ENCODE results near the gene CHD9. TPM values are rescaled to one million over a fixed set of nuclear protein-coding genes. Genes with fewer than 3 reads are reported as not detected.

Gene CHD9
- total RNA-seq, 4 donors from 2014 or later = 24.5 to 84.0 (median 48.2) TPM

GRCh38 chr16:53115047-53115446, 60.3 kb downstream of the CHD9 start:
- no peaks in the 10 kb centered on the region for H3K9me3 ChIP-seq
- no peak for DNase-seq
- H3K27me3 ChIP-seq = no peaks in the 10 kb centered on the region
- no peak for TF ChIP-seq POLR2A (IDR thresholded peaks at IDR 0.05)
- no peak for TF ChIP-seq CTCF (IDR thresholded peaks at IDR 0.05 in 4 of 5, conservative IDR thresholded peaks at IDR 0.05 in 1 of 5)
- ATAC-seq = no peak
- intact Hi-C loops (cut with DNase I; ENCODE audit: low total_unique reads) (no loop called here), in situ Hi-C loops (cut with MboI; ENCODE audit: low sequenced_read_pairs in 4 of 4) (no loop called here)
- H3K4me1 ChIP-seq = peaks cover 4 to 6% of the 10 kb centered on the region in 2 donors
- H3K36me3 ChIP-seq = no peaks in the 10 kb centered on the region
- H3K27ac ChIP-seq = no peak overlapping the region
- no peak overlapping the region for H3K4me3 ChIP-seq

- DNase-seq (no peak), ATAC-seq (no peak)
- Histone ChIP-seq H3K27me3 (no peaks in the 10 kb centered on the region), H3K4me1 (peaks cover 4 to 6% of the 10 kb centered on the region in 2 donors), H3K9me3 (no peaks in the 10 kb centered on the region), H3K36me3 (no peaks in the 10 kb centered on the region), H3K27ac (no peak overlapping the region), H3K4me3 (no peak overlapping the region)
- intact Hi-C loops (cut with DNase I; ENCODE audit: low total_unique reads) (no loop called here), in situ Hi-C loops (cut with MboI; ENCODE audit: low sequenced_read_pairs in 4 of 4) (no loop called here)
- TF ChIP-seq POLR2A (IDR thresholded peaks at IDR 0.05) = no peak
- no peak for TF ChIP-seq CTCF (IDR thresholded peaks at IDR 0.05 in 4 of 5, conservative IDR thresholded peaks at IDR 0.05 in 1 of 5)
Measured at GRCh38 chr16:53115773-53116172, 61.0 kb downstream of the CHD9 start.

- Histone ChIP-seq H3K27ac (peak overlapping the region; percentile 24 to 58 (median 42)), H3K4me3 (no peak overlapping the region), H3K4me1 (peaks cover 3 to 6% of the 10 kb centered on the region in 2 donors), H3K36me3 (no peaks in the 10 kb centered on the region), H3K27me3 (no peaks in the 10 kb centered on the region), H3K9me3 (no peaks in the 10 kb centered on the region)
- intact Hi-C loops (cut with DNase I; ENCODE audit: low total_unique reads) (no loop called here), in situ Hi-C loops (cut with MboI; ENCODE audit: low sequenced_read_pairs in 4 of 4) (no loop called here)
- ATAC-seq = peak in 1 of 2 donors; percentile 14
- no peak for DNase-seq
- no peak for TF ChIP-seq CTCF (IDR thresholded peaks at IDR 0.05 in 4 of 5, conservative IDR thresholded peaks at IDR 0.05 in 1 of 5)
Measured at GRCh38 chr16:53121043-53121620, 66.3 kb downstream of the CHD9 start.

GRCh38 chr16:53121661-53122060, 66.9 kb downstream of the CHD9 start:
- H3K27me3 ChIP-seq = no peaks in the 10 kb centered on the region
- in situ Hi-C loops (cut with MboI; ENCODE audit: low sequenced_read_pairs in 4 of 4) = no loop called here
- no peak for TF ChIP-seq POLR2A (IDR thresholded peaks at IDR 0.05)
- no peak for TF ChIP-seq CTCF (IDR thresholded peaks at IDR 0.05 in 4 of 5, conservative IDR thresholded peaks at IDR 0.05 in 1 of 5)
- no peak overlapping the region for H3K4me3 ChIP-seq
- peaks cover 3 to 6% of the 10 kb centered on the region in 2 donors for H3K4me1 ChIP-seq
- DNase-seq (no peak), ATAC-seq (peak in 1 of 2 donors; percentile 44)
- no peaks in the 10 kb centered on the region for H3K36me3 ChIP-seq
- intact Hi-C loops (cut with DNase I; ENCODE audit: low total_unique reads) = no loop called here
- peak overlapping the region; percentile 24 to 58 (median 42) for H3K27ac ChIP-seq
- H3K9me3 ChIP-seq = no peaks in the 10 kb centered on the region

- H3K4me1 ChIP-seq = peaks cover 3 to 6% of the 10 kb centered on the region in 2 donors
- no peak overlapping the region for H3K27ac ChIP-seq
- intact Hi-C loops (cut with DNase I; ENCODE audit: low total_unique reads) (no loop called here), in situ Hi-C loops (cut with MboI; ENCODE audit: low sequenced_read_pairs in 4 of 4) (no loop called here)
- no peak for ATAC-seq
- no peak overlapping the region for H3K4me3 ChIP-seq
- TF ChIP-seq POLR2A (IDR thresholded peaks at IDR 0.05) (no peak), CTCF (IDR thresholded peaks at IDR 0.05 in 4 of 5, conservative IDR thresholded peaks at IDR 0.05 in 1 of 5) (no peak)
- no peak for DNase-seq
- no peaks in the 10 kb centered on the region for H3K36me3 ChIP-seq
- H3K27me3 ChIP-seq = no peaks in the 10 kb centered on the region
- no peaks in the 10 kb centered on the region for H3K9me3 ChIP-seq
Measured at GRCh38 chr16:53123747-53124146, 69.0 kb downstream of the CHD9 start.

Data from gastrocnemius medialis (tissue), 4 donors.